GM19351 (cell line): ENCODE measurements around the gene FBXL16.
"Not testable (repeated sequence)": the region's sequence is repeated elsewhere in the genome, so short reads cannot be mapped to it uniquely, and the experiment has no call there.

ENCODE experiments used
- ATAC-seq: cut with Tn5 transposase; IDR thresholded peaks from one replicate; pipeline ENCODE4 v1.9.1; 2021; ENCODE audit warnings: mild to moderate bottlenecking, moderate library complexity; ENCODE audit not compliant: unreplicated experiment

The FBXL16 gene

DNA sequence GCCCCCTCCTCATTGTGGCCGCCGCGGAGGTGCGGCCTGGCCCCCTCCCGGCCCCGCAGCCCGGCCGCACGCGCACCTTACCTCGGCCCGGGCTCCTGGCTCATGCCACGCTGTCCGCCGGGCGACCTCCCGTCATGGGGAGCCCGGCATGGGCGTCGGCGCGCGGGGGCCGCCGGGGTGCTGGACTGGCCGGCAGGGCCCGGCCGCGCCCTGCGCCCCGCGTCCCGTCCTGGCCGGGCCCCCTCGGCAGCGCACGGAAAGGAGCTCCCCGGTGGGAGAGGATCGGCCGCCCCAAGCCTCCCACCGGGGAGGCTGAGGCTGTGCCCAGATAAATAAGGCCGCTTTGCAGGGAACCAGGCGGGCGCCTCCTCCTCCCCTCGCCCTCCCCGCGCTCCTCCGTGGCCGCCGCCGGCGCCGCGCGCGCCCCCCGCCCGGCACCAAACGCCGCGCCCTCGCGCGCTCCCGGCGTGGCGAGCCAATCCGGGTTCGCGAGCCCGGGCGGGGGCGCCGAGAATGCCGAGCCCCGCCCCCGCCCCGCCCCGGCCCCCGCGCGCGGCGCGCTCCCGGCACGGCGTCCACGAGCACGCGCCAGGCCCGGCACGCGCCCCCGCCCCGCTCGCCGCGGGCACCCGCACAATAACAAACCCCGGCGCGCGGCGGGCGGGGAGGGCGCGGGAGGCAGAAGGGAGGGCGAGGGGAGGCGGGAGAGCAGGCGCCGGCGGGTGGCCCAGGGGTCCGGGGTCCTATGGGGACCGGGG lies at the start of gene FBXL16:
Gene FBXL16 (minus strand): TSS at position 371 of the 758 bp plus-strand sequence. CDS start 8,396 bp downstream, outside the sequence.
- no peak for ATAC-seq

DNA sequence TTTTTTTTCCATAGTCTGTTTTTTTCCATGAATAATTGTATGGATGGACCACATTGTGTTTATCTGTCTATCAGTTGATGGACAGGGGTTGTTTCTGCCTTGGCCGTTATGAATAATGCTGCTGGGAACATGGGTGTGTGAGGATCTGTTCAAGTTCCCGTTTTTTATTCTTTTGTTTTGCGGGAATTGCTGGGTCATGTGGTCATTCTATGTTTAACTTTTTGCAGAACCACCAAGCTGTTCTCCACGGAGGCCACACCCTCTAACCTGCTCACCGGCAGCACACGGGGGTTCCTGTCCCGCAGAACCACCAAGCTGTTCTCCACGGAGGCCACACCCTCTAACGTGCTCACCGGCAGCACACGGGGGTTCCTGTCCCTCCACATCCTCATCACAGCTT lies 49.1 kb upstream of the FBXL16 start:
- no peak for ATAC-seq

DNA sequence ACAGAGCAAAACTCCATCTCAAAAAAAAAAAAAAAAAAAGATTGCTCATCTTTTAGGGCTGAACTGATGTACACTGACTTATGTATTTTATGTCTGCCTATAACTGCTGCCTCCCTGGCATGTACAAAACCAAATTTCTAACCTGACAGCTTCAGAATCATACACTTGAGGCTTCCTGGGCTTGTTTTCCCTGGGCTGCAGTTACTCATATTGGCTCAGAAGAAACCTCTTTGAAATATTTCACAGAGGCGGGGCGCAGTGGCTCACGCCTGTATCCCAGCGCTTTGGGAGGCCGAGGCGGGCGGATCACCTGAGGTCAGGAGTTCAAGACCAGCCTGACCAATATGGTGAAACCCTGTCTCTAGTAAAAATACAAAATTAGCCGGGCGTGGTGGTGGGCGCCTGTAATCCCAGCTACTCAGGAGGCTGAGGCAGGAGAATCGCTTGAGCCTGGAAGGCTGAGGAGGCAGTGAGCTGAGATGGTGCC lies 48.6 kb upstream of the FBXL16 start:
- ATAC-seq: not testable (repeated sequence)

DNA sequence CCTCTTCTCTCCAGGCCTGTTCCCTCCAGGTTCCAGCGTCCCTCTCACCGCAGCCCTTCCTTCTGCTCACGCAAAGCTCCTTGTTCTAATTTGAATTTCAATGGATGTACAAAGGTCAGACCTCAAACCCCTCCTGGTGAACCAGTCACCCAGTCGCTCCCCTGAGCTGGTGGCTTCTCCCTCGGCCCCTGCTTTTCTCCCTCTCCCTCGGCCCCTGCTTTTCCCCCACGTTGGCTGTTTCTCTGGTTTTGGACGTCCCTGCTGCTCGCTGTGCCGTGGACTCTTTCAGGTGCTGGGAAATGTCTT lies 46.4 kb upstream of the FBXL16 start:
- ATAC-seq: no peak

GRCh38 chr16:751152-752006 lies 45.8 kb upstream of the FBXL16 start:
- no peak for ATAC-seq

DNA sequence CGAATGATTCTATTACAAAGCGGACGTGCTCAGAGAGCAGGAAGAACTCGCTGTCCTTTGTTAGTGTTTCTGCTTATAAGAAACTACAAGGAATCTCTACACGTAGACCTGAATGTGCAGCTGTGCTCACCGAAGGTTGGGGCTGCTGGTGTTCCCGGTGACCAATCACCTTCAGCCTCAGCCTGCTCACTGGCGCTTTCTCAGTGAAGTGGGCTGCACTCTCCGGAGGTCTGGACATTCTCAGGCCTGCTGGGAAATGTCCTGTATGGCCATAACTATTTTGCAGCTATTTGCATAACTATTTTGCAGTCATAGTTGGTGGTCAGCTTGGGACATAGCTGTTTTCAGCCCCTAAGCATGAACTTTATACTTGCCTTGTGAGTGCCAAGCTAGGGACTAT lies 44.9 kb upstream of the FBXL16 start:
- no peak for ATAC-seq

- ATAC-seq: no peak
These were observed 43.4 kb upstream of the FBXL16 start for GRCh38 chr16:749010-749409.

- ATAC-seq: no peak
These were observed 42.6 kb upstream of the FBXL16 start for GRCh38 chr16:747978-748746.

DNA sequence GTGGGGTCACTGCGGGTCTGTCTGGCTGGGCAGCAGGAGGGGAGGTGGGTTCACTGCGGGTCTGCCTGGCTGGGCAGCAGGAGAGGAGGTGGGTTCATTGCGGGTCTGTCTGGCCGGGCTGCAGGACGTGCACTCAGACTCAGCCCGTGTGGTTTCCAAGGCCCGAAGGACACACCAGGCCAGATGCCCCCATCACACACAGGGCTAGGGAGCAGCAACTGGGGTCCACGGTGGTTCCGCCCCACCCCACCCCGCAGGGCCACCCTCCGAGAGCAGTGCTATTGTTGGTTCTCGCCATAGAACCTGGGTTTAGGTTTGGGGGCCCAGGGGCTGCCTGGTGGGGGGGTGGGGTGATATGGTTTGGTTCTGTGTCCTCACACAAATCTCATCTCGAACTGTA lies 41.0 kb upstream of the FBXL16 start:
- no peak for ATAC-seq

DNA sequence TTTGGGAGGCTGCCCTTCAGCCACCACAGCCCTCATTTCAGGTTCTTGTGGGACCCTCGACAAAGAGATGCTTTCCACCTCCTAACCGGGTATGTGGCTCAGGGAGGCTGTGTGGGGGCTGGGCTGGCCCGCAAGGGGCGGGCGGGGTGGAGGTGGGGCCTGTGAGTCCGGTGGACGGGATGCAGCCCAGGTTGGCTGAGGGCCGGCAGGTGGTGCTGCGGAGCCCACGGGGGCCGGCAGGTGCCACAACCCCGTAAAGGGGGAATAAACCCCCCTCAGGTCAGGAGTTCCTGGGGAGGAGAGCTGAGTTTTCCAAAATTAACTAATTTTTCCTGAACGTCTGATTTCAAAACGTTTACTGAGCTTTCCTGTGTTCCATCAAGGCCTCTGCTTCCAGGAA lies 40.1 kb upstream of the FBXL16 start:
- no peak for ATAC-seq

DNA sequence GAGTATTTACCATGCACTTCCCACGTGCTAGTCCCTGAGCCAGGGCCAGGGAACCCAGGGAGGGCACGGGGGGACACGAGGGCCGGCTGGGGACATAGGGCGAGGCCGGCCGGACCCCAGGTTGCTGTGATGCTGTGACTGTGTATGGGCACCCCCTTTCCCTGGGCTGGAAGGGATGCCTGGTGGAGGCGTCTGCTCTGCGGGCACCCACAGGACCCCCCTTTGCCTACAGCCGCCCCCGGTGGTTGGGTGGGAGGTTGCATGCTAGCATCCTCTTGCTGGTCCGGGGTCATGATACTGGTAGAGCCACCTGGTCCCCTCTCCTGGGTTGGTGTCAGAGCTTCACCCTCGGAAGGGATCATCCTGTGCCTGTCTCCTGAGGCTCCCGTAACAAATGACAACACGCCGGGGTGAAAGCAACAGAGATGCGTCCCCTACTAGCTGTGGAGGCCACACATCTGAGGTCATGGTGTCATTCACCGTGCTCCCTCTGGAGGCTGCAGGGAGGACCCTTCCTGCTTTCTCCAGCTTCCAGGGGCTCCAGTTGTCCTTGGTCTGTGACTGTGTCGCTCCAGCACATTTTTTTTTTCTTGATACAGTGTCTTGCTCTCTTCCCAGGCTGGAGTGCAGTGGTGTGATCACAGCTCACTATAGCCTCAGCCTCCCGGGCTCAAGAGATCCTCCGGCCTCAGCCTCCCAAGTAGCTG lies 38.3 kb upstream of the FBXL16 start:
- ATAC-seq: no peak

DNA sequence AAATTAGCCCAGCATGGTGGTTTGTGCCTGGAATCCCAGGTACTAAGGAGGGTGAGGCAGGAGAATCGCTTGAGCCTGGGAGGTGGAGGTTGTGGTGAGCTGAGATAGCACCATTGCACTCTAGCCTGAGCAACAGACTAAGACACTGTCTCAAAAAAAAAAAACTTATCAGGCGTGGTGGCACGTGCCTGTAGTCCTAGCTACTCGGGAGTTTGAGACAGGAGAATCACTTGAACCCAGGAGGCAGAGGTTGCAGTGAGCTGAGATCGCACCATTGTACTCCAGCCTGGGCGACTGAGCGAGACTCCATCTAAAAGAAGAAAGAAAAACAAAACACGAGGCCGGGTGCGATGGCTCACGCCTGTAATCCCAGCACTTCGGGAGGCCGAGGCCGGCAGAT lies 37.3 kb upstream of the FBXL16 start:
- not testable (repeated sequence) for ATAC-seq

DNA sequence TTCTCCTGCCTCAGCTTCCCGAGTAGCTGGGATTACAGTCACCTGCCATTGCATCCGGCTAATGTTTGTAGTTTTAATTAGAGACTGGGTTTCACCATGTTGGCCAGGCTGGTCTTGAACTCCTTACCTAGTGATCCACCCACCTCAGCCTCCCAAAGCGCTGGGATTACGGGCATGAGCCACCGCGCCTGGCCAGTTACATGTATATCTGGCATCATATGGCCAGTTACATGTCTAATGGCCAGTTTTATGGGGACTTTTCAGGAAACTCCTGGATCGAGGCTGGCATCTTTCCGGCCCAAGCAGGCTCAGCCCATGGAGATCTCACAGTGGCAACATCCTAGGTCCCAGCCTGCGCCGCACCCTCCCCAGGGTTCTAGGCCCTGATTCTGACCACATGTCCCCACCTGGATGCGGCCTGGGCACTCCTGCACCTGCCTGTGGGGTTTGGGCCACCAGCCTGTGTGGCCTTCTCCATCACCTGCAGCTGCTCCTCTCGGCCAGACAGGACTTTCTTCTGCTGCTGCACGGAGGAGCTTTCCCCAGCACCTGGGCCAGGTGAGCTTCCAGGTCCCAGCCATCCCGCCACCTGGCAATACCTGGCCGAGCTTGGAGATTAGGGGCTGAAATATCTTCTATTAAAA lies 36.5 kb upstream of the FBXL16 start:
- no peak for ATAC-seq

DNA sequence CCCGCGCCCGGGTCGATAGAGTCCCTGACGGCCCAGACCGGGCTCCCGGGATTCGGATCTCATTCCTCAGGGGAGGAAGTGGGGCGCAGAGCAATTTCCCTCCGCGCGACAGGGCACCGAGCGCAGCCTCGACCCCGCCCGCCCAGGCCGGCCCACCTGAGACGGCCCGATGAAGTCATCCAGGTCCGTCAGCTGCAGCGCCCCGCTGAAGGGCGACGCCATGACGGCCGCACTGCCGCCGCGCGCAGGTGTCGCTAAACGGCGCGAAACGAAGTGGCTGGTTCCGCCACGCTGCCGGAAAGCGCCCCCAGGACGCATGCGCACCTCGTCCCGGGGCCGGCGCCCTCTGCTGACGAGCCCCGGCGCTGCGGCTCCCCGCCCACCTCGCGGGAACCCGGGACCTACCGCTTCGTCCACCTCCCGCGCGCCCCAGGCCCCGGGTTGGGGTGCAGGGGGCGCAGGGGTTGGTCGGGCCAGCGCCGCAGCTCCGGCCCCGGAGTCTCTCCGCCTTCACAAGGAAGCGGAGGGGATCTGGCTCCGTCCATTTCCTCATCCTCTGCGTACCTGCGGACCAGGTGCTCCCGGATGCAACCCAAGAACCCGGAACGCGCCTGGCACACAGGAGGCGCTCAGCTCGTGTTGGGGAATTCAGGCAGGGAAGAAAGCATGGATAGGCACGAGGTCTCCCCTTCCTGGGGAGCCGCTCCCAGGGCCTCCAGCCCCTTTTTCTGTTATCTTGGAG lies 35.3 kb upstream of the FBXL16 start, which contains the start of gene CIAO3:
Gene CIAO3 (minus strand): TSS at position 234 of the 742 bp plus-strand sequence. CDS start 12 bp downstream, at position 222.
- peak; percentile 55 for ATAC-seq

DNA sequence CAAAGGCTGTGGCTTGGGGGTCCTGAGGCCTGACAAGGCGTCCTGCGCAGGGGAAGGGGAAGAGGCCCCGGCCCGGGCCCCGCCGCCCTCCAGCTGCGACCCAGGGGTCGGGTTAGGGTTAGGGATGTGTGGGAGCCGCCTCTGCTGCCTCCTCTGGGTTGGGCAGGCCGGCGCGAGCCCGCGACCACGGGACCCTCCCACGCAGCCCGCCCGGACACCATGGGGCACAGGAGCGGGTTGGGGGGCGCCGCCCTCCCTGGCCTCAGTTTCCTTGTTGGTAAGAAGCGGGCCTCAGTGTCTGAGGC lies 34.8 kb upstream of the FBXL16 start:
- ATAC-seq: peak; percentile 6

DNA sequence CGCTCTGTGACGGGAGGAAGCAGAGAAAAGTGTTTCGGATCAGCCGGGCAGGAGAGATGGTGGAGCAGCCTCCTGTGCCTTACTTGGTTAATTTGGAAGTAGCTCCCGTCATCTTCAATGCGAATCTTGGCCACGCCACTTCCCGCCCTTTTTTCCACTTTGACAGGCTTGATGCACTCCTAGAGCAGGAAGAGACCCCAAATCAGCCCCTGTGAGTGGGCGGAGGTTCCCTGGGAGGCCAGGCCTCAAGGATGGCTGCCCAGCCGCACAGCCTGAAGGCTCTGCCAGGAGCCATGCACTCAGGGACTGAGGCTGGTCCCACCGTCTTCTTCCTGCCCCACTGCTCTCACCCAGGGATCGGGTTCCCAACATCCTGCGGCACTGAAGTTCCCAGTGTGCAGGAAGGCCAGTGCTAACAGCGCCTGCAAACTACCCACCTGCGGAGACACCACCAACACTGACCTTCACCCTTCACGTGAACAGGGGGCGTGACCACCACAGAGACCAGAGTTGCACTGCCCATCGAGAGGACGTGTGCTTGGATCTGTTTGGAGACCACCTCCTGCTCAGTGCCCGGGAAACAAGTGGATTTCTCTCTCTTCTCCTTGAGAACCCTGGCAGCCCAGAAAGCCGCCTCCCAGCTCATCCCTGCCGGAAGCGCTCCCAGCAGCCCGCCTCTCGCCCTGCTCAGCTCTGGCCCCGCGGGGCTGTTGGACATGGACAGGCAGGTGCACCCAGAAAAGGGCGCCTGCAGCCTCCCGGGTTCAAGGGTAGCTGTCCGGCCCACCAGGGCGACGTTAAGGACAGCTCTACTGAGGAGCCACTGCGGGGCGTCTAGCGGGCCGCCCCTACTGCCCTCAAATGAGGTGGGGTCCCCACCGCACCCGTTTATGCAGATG lies 34.2 kb upstream of the FBXL16 start:
- ATAC-seq: no peak

DNA sequence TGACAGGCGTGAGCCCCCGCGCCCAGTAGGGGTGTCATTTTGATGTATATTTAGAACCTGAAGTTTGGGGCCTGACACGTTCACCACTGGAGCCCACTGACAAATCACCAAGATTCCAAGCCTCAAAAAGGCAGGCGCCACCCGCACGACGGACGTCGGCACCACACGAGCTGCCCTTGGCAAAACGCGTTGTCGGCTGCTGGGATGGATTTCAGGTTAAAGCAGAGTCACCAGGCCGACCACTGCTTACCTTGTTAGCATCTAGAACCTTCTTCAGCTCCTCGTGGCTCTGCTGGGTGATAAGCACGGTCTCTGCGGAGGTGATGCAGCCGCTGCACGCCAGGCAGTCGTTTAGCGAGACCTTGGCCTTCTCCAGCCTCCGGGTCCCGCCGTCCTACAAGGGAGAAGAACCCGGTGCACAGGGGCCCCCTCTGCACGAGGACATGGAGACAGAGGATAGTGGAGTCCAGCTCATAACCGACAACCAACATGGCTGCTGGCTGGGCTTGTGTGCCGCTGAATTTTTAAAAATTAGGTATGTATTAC lies 31.4 kb upstream of the FBXL16 start:
- no peak for ATAC-seq

DNA sequence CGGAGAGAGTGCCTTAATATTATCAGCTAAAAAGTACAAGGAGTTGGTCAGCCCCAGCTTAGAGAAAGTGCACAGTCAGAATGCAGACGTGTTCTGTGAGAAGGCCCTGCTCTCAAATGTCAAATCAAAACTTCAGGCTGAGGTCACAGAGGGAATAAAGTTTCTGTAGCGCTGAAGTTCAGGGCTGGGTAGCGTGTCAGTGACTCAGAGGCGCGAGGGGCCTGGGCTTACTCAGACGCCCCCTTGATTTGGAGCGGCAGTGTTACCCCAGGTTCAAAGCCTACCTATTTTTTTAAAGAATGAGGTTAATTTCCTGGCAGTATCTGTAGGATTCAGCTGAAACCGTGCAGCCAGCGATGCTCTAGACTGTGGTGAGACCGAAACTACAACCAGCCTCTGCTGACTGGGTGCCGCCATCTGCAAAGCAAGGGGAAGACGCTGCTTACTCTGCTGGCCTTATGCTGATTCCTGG lies 30.4 kb upstream of the FBXL16 start:
- ATAC-seq: peak; percentile 49
